Measurements from ENCODE around the gene CDKN1C. TPM values are rescaled to one million over a fixed set of nuclear protein-coding genes. Genes with fewer than 3 reads are reported as not detected.

The CDKN1C gene
- total and polyA plus RNA-seq, 2 donors (not counting 1 experiment from before 2014, with no cell fraction given) = 8.6 to 31.5 TPM

GRCh38 chr11:2924381-2924780 is 38.8 kb upstream of the CDKN1C start:
- H3K9ac ChIP-seq (ENCODE audit: insufficient read depth, low read length) = no peak overlapping the region
- TF ChIP-seq EZH2 (IDR thresholded peaks at IDR 0.05; ENCODE audit: low read length, missing control alignments) (no peak), CTCF (conservative IDR thresholded peaks at IDR 0.05 in 1 of 2, IDR thresholded peaks at IDR 0.05 in 1 of 2; ENCODE audit: low read depth in 1 of 2, low read length in 2 of 2) (no peak)
- no peaks in the 10 kb centered on the region for H3K27me3 ChIP-seq (ENCODE audit: control insufficient read depth, insufficient read depth, low read length)
- H3K27ac ChIP-seq (ENCODE audit: insufficient read depth, low read length) = no peak overlapping the region
- H2AFZ ChIP-seq (ENCODE audit: low read length) = no peak overlapping the region
- H4K20me1 ChIP-seq (ENCODE audit: control insufficient read depth, extremely low read depth, insufficient read depth, low read length) = no peaks in the 10 kb centered on the region
- H3K9me3 ChIP-seq (ENCODE audit: control insufficient read depth, insufficient read depth, low read depth, low read length) = no peaks in the 10 kb centered on the region
- no peaks in the 10 kb centered on the region for H3K36me3 ChIP-seq (ENCODE audit: control insufficient read depth, insufficient read depth, low read length)
- no peak overlapping the region for H3K4me2 ChIP-seq (ENCODE audit: extremely low read depth, insufficient read depth, low read length)
- H3K4me3 ChIP-seq (replicated peaks in 1 of 4; ENCODE audit: control extremely low read depth in 1 of 4, insufficient read depth in 1 of 4, low read depth in 3 of 4, low read length in 4 of 4) = no peak overlapping the region
- DNase-seq (ENCODE audit: low read depth in 2 of 2) = no peak
- peaks cover 26% of the 10 kb centered on the region for H3K79me2 ChIP-seq (ENCODE audit: control insufficient read depth, insufficient read depth, low read length)
- H3K4me1 ChIP-seq (ENCODE audit: control insufficient read depth, extremely low read depth, insufficient read depth, low read length) = peaks cover 2% of the 10 kb centered on the region

GRCh38 chr11:2923446-2924375 is 38.1 kb upstream of the CDKN1C start:
- no peaks in the 10 kb centered on the region for H3K36me3 ChIP-seq (ENCODE audit: control insufficient read depth, insufficient read depth, low read length)
- H3K27ac ChIP-seq (ENCODE audit: insufficient read depth, low read length) = no peak overlapping the region
- H2AFZ ChIP-seq (ENCODE audit: low read length) = no peak overlapping the region
- no peaks in the 10 kb centered on the region for H3K27me3 ChIP-seq (ENCODE audit: control insufficient read depth, insufficient read depth, low read length)
- H3K9me3 ChIP-seq (ENCODE audit: control insufficient read depth, insufficient read depth, low read depth, low read length) = no peaks in the 10 kb centered on the region
- H3K9ac ChIP-seq (ENCODE audit: insufficient read depth, low read length) = no peak overlapping the region
- no peak for TF ChIP-seq CTCF (conservative IDR thresholded peaks at IDR 0.05 in 1 of 2, IDR thresholded peaks at IDR 0.05 in 1 of 2; ENCODE audit: low read depth in 1 of 2, low read length in 2 of 2)
- TF ChIP-seq EZH2 (IDR thresholded peaks at IDR 0.05; ENCODE audit: low read length, missing control alignments) = no peak
- peaks cover 2% of the 10 kb centered on the region for H3K4me1 ChIP-seq (ENCODE audit: control insufficient read depth, extremely low read depth, insufficient read depth, low read length)
- DNase-seq (ENCODE audit: low read depth in 2 of 2) = no peak
- no peak overlapping the region for H3K4me2 ChIP-seq (ENCODE audit: extremely low read depth, insufficient read depth, low read length)
- H3K79me2 ChIP-seq (ENCODE audit: control insufficient read depth, insufficient read depth, low read length) = peaks cover 24% of the 10 kb centered on the region
- no peak overlapping the region for H3K4me3 ChIP-seq (replicated peaks in 1 of 4; ENCODE audit: control extremely low read depth in 1 of 4, insufficient read depth in 1 of 4, low read depth in 3 of 4, low read length in 4 of 4)
- H4K20me1 ChIP-seq (ENCODE audit: control insufficient read depth, extremely low read depth, insufficient read depth, low read length) = no peaks in the 10 kb centered on the region

GRCh38 chr11:2922655-2923054 is 37.1 kb upstream of the CDKN1C start:
- Histone ChIP-seq H4K20me1 (ENCODE audit: control insufficient read depth, extremely low read depth, insufficient read depth, low read length) (no peaks in the 10 kb centered on the region), H3K4me3 (replicated peaks in 1 of 4; ENCODE audit: control extremely low read depth in 1 of 4, insufficient read depth in 1 of 4, low read depth in 3 of 4, low read length in 4 of 4) (no peak overlapping the region), H3K4me2 (ENCODE audit: extremely low read depth, insufficient read depth, low read length) (no peak overlapping the region), H3K9ac (ENCODE audit: insufficient read depth, low read length) (no peak overlapping the region), H3K9me3 (ENCODE audit: control insufficient read depth, insufficient read depth, low read depth, low read length) (no peaks in the 10 kb centered on the region), H3K79me2 (ENCODE audit: control insufficient read depth, insufficient read depth, low read length) (peaks cover 13% of the 10 kb centered on the region), H3K27me3 (ENCODE audit: control insufficient read depth, insufficient read depth, low read length) (no peaks in the 10 kb centered on the region), H3K4me1 (ENCODE audit: control insufficient read depth, extremely low read depth, insufficient read depth, low read length) (no peaks in the 10 kb centered on the region), H2AFZ (ENCODE audit: low read length) (no peak overlapping the region), H3K36me3 (ENCODE audit: control insufficient read depth, insufficient read depth, low read length) (no peaks in the 10 kb centered on the region), H3K27ac (ENCODE audit: insufficient read depth, low read length) (no peak overlapping the region)
- DNase-seq (ENCODE audit: low read depth in 2 of 2) = no peak
- TF ChIP-seq EZH2 (IDR thresholded peaks at IDR 0.05; ENCODE audit: low read length, missing control alignments) (no peak), CTCF (conservative IDR thresholded peaks at IDR 0.05 in 1 of 2, IDR thresholded peaks at IDR 0.05 in 1 of 2; ENCODE audit: low read depth in 1 of 2, low read length in 2 of 2) (no peak)

All from fibroblast of lung (primary cell).